ENCODE data around the gene LRRC28. TPM values are rescaled to one million over a fixed set of nuclear protein-coding genes. Genes with fewer than 3 reads are reported as not detected.

Gene LRRC28
- total and polyA plus RNA-seq, 10 of the 15 experiments (the other 5 are each of a cell fraction or from before 2014, with no cell fraction given), result 21.3 to 54.9 (median 27.7) TPM

GRCh38 chr15:99437315-99438223, 186.3 kb downstream of the LRRC28 start:
- H2AFZ ChIP-seq (ENCODE audit: control insufficient read depth, low read depth, low read length), result no peak overlapping the region
- H3K9me3 ChIP-seq (replicated peaks; ENCODE audit: control insufficient read depth, insufficient read depth, low read length), result no peaks in the 10 kb centered on the region
- SMC1A ChIA-PET (ENCODE audit: uncharacterized antibody, unreplicated experiment), result interaction anchor here (1.2 kb wide), 1 partner anchor 29 kb away, joined by 3 read pairs; no protein-coding TSS in a partner anchor
- in situ Hi-C loops (cut with MboI), result no loop called here
- ATAC-seq (no peak), FAIRE-seq (no peak), DNase-seq (ENCODE audit: low read depth, low spot score) (no peak)
- CTCF ChIA-PET, result interaction anchor here (0.6 kb wide), 1 partner anchor 223 kb away, joined by 3 read pairs; no protein-coding TSS in a partner anchor
- TF ChIP-seq POLR2AphosphoS2 (IDR thresholded peaks at IDR 0.05; ENCODE audit: low read depth, low read length) (no peak), DPF2 (IDR thresholded peaks at IDR 0.05) (no peak), FOS (IDR thresholded peaks at IDR 0.05; ENCODE audit: borderline replicate concordance, extremely low read depth, insufficient read length) (no peak), KLF5 (IDR thresholded peaks at IDR 0.05; ENCODE audit: partially characterized antibody) (no peak), MYB (IDR thresholded peaks at IDR 0.05; ENCODE audit: borderline replicate concordance, low read depth, low read length) (no peak)
- TF ChIP-seq, protein P1, sequence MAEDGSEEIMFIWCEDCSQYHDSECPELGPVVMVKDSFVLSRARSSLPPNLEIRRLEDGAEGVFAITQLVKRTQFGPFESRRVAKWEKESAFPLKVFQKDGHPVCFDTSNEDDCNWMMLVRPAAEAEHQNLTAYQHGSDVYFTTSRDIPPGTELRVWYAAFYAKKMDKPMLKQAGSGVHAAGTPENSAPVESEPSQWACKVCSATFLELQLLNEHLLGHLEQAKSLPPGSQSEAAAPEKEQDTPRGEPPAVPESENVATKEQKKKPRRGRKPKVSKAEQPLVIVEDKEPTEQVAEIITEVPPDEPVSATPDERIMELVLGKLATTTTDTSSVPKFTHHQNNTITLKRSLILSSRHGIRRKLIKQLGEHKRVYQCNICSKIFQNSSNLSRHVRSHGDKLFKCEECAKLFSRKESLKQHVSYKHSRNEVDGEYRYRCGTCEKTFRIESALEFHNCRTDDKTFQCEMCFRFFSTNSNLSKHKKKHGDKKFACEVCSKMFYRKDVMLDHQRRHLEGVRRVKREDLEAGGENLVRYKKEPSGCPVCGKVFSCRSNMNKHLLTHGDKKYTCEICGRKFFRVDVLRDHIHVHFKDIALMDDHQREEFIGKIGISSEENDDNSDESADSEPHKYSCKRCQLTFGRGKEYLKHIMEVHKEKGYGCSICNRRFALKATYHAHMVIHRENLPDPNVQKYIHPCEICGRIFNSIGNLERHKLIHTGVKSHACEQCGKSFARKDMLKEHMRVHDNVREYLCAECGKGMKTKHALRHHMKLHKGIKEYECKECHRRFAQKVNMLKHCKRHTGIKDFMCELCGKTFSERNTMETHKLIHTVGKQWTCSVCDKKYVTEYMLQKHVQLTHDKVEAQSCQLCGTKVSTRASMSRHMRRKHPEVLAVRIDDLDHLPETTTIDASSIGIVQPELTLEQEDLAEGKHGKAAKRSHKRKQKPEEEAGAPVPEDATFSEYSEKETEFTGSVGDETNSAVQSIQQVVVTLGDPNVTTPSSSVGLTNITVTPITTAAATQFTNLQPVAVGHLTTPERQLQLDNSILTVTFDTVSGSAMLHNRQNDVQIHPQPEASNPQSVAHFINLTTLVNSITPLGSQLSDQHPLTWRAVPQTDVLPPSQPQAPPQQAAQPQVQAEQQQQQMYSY (CRISPR knock-in tag; IDR thresholded peaks at IDR 0.05), result no peak
- peaks cover 23% of the 10 kb centered on the region for H3K4me1 ChIP-seq (ENCODE audit: control insufficient read depth, insufficient read depth, low read length)
- RAD21 ChIA-PET (ENCODE audit: unreplicated experiment), result interaction anchor here (1.7 kb wide), 1 partner anchor 12 kb away, joined by 4 read pairs; no protein-coding TSS in a partner anchor
- peaks cover 0 to 1% of the 10 kb centered on the region in 2 experiments; a peak in 1 of 4 replicates for H3K27me3 ChIP-seq (replicated peaks in 1 of 2; ENCODE audit: control insufficient read depth in 2 of 2, insufficient read depth in 2 of 2, low read length in 1 of 2)
- WGBS (ENCODE audit: insufficient coverage, insufficient replicate concordance, low lambda C conversion rate, missing lambda C conversion rate), result 75% methylated on average over 23 of the region's 23 CpGs
- no peaks in the 10 kb centered on the region for H4K20me1 ChIP-seq (ENCODE audit: control insufficient read depth, insufficient read depth)
- no peak overlapping the region for H3K4me2 ChIP-seq (ENCODE audit: control insufficient read depth, insufficient read depth)
- H3K27ac ChIP-seq (ENCODE audit: control insufficient read depth, insufficient read depth), result no peak overlapping the region
- H3K36me3 ChIP-seq (ENCODE audit: control insufficient read depth in 2 of 2, insufficient read depth in 2 of 2, low read length in 1 of 2), result no peaks in the 10 kb centered on the region
- no peak overlapping the region for H3K4me3 ChIP-seq
- POLR2A ChIA-PET, result no interaction called here
- H3K9ac ChIP-seq (ENCODE audit: control insufficient read depth, insufficient read depth, low read length), result no peak overlapping the region
- no peaks in the 10 kb centered on the region for H3K79me2 ChIP-seq (ENCODE audit: control insufficient read depth, insufficient read depth, low read length)
- intact Hi-C loops (cut with micrococcal nuclease; ENCODE audit: unreplicated experiment), result no loop called here
- BruUV-seq (replicated peaks), result no TSS peak
